DMS153 treated with DMSO at 0.1 percent for 48 hours (cell line): ENCODE data around the gene ZNF844.
"Not testable (repeated sequence)": the region's sequence is repeated elsewhere in the genome, so short reads cannot be mapped to it uniquely, and the experiment has no call there.

Source experiments
- DNase-seq: peaks from one replicate; lab custom pipeline; 2025; ENCODE audit not compliant: unreplicated experiment; lab: John Stamatoyannopoulos, UW

Gene ZNF844

GRCh38 chr19:12064590-12065538, at the start of gene ZNF844:
TSS of gene ZNF844 (plus strand) at chr19:12064731. CDS start at chr19:12064874, 143 bp downstream.
- no peak for DNase-seq

GRCh38 chr19:12015015-12015752, 49.3 kb upstream of the ZNF844 start:
- no peak for DNase-seq

GRCh38 chr19:12015753-12016116, 48.8 kb upstream of the ZNF844 start:
- no peak for DNase-seq

- DNase-seq: no peak
Observed at GRCh38 chr19:12034198-12034597, 30.3 kb upstream of the ZNF844 start.

GRCh38 chr19:12034620-12035019, 29.9 kb upstream of the ZNF844 start:
- DNase-seq: no peak

GRCh38 chr19:12035220-12036172, 29.0 kb upstream of the ZNF844 start, which contains the start of gene ZNF433:
TSS of gene ZNF433 (minus strand) at chr19:12035679. CDS start at chr19:12035539, 140 bp downstream.
- DNase-seq: no peak

GRCh38 chr19:12042893-12043292, 21.6 kb upstream of the ZNF844 start:
- DNase-seq: no peak

GRCh38 chr19:12043752-12044422, 20.6 kb upstream of the ZNF844 start:
- no peak for DNase-seq

GRCh38 chr19:12047868-12048267, 16.7 kb upstream of the ZNF844 start:
- no peak for DNase-seq

- no peak for DNase-seq
Observed at GRCh38 chr19:12052091-12052496, 12.4 kb upstream of the ZNF844 start.

- no peak for DNase-seq
Observed at GRCh38 chr19:12052497-12053169, 11.9 kb upstream of the ZNF844 start, which contains the start of gene ZNF878. TSS of gene ZNF878 (minus strand) at chr19:12052961. CDS start at chr19:12052801, 160 bp downstream.

- no peak for DNase-seq
Observed at GRCh38 chr19:12055784-12056183, 8.7 kb upstream of the ZNF844 start.

GRCh38 chr19:12075538-12076139, 11.1 kb downstream of the ZNF844 start:
- DNase-seq: no peak

- not testable (repeated sequence) for DNase-seq
Observed at GRCh38 chr19:12076331-12076730, 11.8 kb downstream of the ZNF844 start.

GRCh38 chr19:12077375-12077774, 12.8 kb downstream of the ZNF844 start:
- DNase-seq: no peak

GRCh38 chr19:12083336-12083735, 18.8 kb downstream of the ZNF844 start:
- DNase-seq: not testable (repeated sequence)

- no peak for DNase-seq
Observed at GRCh38 chr19:12085074-12085818, 20.7 kb downstream of the ZNF844 start.

- no peak for DNase-seq
Observed at GRCh38 chr19:12090807-12091206, 26.3 kb downstream of the ZNF844 start.
